Gastroesophageal sphincter (tissue), 4 donors: ENCODE data around the gene NIP7. TPM values are rescaled to one million over a fixed set of nuclear protein-coding genes. Genes with fewer than 3 reads are reported as not detected.

Source experiments
- ATAC-seq: fragments of 150-250 bp; one replicate; pipeline ENCODE4 v1.9.1; 2016; ENCODE audit warnings: mild to moderate bottlenecking, moderate library complexity
- H3K27ac ChIP-seq, 4 donors: fragments of 200-600 bp; sonication (generic) in 3 of 4; 1 replicate in 3 of 4; 2 replicates in 1 of 4; pipeline ENCODE4 v1.5.1; 2016 to 2019
- H3K27me3 ChIP-seq: fragments of 200-600 bp; sonication (generic); one replicate; pipeline ENCODE4 v1.5.1; 2019
- H3K36me3 ChIP-seq, 2 donors: fragments of 200-600 bp; sonication (generic); one replicate each; pipeline ENCODE4 v1.5.1; 2019; ENCODE audit warnings: control low read depth in 1 of 2
- H3K4me1 ChIP-seq, 3 donors: fragments of 200-600 bp; sonication (generic); 1 replicate in 2 of 3; 2 replicates in 1 of 3; pipeline ENCODE4 v1.5.1; 2016 to 2019; ENCODE audit warnings: control low read depth in 2 of 3
- H3K4me3 ChIP-seq, 2 donors: fragments of 200-600 bp; sonication (generic); one replicate each; pipeline ENCODE4 v1.5.1; 2019; ENCODE audit warnings: mild to moderate bottlenecking in 1 of 2, moderate library complexity in 1 of 2
- H3K9me3 ChIP-seq, 3 donors: fragments of 200-600 bp; sonication (generic); one replicate each; pipeline ENCODE4 v1.5.1; 2017 to 2019; ENCODE audit warnings: control low read depth in 2 of 3
- EP300 ChIP-seq: sonication (generic); formaldehyde crosslinking; IDR thresholded peaks from one replicate; pipeline ENCODE4 v1.6.1; 2017; ENCODE audit warnings: antibody characterized with exemption, mild to moderate bottlenecking
- POLR2A ChIP-seq, 2 donors: fragments of 450-650 bp; IDR thresholded peaks; one replicate each; pipeline ENCODE4 v1.6.1; 2017; ENCODE audit warnings: antibody characterized with exemption in 2 of 2, mild to moderate bottlenecking in 2 of 2, moderate library complexity in 1 of 2
- POLR2AphosphoS5 ChIP-seq: sonication (generic); formaldehyde crosslinking; IDR thresholded peaks from one replicate; pipeline ENCODE4 v1.6.1; 2017; ENCODE audit warnings: antibody characterized with exemption
- WGBS, 2 donors: methylation state at CpG; one replicate each; pipeline ENCODE4 v1.1.5; 2018; ENCODE audit warnings: low coverage in 1 of 2; 5-methylcytosine and 5-hydroxymethylcytosine counted together
- total RNA-seq, 4 donors: library from RNA; depleted of rRNA; stranded (reverse); fragments of >200 nt; gene quantifications; one replicate each; pipeline ENCODE4 v1.1.0, GENCODE V29; 2016
- TF ChIP-seq, protein P1 (sequence below), 4 experiments: fragments of 200-600 bp in 2 of 4; fragments of 450-650 bp in 2 of 4; sonication (generic) in 1 of 4; IDR thresholded peaks; one replicate each; pipeline ENCODE4 v1.5.1; 2017 to 2019; ENCODE audit warnings: antibody characterized with exemption in 4 of 4, mild to moderate bottlenecking in 2 of 4, moderate library complexity in 2 of 4

The NIP7 gene
- total RNA-seq, 4 donors from 2014 or later: 7.5 to 18.9 (median 15.0) TPM

DNA sequence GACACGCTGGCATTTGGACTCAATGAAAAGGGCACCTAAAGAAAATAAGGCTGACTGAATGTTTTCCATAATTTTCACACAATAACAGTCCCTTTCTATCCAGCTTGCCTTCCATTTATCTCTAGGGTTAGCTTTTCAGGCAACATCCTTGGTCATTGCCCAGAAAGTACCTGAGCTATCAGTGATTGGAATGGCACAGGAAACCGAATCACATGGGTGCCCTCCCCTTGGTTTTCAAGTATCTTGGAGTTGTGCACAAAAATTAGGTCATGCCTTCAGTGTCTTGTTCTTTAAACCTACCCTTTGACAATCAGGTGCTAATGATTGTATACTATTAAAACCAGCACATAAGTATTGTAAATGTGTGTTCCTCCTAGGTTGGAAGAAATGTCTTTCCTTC lies 31.7 kb upstream of the NIP7 start:
- Histone ChIP-seq H3K27ac (no peak overlapping the region), H3K9me3 (no peaks in the 10 kb centered on the region), H3K4me1 (peaks cover 0 to 19% (median 12%) of the 10 kb centered on the region in 3 donors), H3K4me3 (no peak overlapping the region), H3K27me3 (no peaks in the 10 kb centered on the region), H3K36me3 (peaks cover 2 to 22% of the 10 kb centered on the region in 2 donors)
- no peak for TF ChIP-seq POLR2A (IDR thresholded peaks at IDR 0.05)
- no peak for TF ChIP-seq EP300
- TF ChIP-seq POLR2AphosphoS5: no peak
- TF ChIP-seq, protein P1, sequence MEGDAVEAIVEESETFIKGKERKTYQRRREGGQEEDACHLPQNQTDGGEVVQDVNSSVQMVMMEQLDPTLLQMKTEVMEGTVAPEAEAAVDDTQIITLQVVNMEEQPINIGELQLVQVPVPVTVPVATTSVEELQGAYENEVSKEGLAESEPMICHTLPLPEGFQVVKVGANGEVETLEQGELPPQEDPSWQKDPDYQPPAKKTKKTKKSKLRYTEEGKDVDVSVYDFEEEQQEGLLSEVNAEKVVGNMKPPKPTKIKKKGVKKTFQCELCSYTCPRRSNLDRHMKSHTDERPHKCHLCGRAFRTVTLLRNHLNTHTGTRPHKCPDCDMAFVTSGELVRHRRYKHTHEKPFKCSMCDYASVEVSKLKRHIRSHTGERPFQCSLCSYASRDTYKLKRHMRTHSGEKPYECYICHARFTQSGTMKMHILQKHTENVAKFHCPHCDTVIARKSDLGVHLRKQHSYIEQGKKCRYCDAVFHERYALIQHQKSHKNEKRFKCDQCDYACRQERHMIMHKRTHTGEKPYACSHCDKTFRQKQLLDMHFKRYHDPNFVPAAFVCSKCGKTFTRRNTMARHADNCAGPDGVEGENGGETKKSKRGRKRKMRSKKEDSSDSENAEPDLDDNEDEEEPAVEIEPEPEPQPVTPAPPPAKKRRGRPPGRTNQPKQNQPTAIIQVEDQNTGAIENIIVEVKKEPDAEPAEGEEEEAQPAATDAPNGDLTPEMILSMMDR (IDR thresholded peaks at IDR 0.05): no peak
- ATAC-seq: no peak
- 68 to 94% methylated on average over 1 to 2 of the region's 2 CpGs for WGBS, 2 donors

DNA sequence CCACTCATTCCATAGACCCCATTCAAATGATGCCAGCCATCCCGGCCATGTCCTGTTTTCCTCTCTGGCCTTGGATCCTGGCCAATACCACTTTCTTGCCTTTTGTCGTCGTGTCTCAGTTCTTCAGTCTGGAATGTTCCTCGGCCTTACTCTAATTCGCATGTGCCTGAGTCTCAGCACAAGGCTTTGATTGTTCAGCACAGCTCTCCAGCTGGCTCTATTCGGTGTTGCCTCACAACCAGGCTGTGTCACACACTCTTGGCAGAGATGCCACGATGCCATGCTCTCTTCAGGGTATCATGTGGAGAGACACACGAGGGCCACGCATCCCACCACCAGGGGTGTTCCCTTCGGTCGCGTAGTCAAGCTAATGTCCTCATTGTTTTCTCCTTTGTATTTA lies 30.3 kb upstream of the NIP7 start:
- WGBS, 2 donors: 65 to 82% methylated on average over 6 to 10 of the region's 12 CpGs
- H3K4me3 ChIP-seq: no peak overlapping the region
- H3K27me3 ChIP-seq: no peaks in the 10 kb centered on the region
- H3K9me3 ChIP-seq: no peaks in the 10 kb centered on the region
- H3K4me1 ChIP-seq: peaks cover 0 to 32% (median 14%) of the 10 kb centered on the region in 3 donors
- TF ChIP-seq POLR2AphosphoS5: no peak
- TF ChIP-seq, protein P1 (IDR thresholded peaks at IDR 0.05): no peak
- H3K36me3 ChIP-seq: peaks cover 2 to 30% of the 10 kb centered on the region in 2 donors
- ATAC-seq: no peak
- peak overlapping the region in 3 of 4 donors; percentile 11 to 30 (median 12) for H3K27ac ChIP-seq

DNA sequence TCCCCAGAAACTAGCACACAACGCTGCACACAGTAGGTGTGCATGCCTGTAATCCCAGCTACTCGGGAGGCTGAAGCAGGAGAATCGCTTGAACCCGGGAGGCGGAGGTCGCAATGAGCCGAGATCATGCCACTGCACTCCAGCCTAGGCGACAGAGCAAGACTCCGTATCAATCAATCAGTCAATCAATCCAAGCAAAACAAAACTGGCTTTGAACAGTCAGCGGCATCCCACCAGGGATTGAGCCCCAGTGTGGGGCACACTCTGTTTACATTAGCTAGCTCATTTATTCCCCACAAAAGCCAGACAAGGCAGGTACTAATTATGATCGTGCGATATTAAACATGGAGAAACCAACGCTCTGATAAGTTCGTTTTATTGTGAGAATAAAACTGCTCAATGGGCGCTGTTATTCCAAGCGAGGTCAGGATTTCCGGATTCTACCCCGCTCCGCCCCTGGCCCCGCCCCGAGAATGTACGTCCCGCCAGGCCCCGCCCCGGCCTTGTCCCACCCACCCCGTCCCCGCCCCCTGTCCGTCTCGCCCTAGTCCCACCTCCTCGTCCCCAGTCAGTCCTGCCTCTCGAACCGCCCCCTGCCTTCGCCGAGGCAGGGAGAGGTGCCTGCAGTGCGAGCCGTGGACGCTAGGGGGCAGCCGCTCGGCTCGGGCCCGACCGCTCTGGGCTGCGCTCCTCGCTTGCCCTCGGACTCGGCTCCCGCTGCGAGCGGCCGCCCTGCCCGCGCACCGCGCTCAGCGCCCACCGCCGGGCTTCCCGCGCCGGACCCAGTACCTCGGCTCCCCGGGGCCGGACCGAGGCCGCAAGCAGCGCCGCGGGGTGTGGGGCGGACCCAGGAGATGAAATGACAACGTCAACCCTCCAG lies 28.7 kb upstream of the NIP7 start, which contains the start of gene VPS4A:
TSS of gene VPS4A (plus strand) at position 698 of the 880 bp plus-strand sequence. CDS start at position 860, 162 bp downstream.
- WGBS, 2 donors: 0 to 18% methylated on average over 10 to 17 of the region's 70 CpGs
- peak; percentile 98 for ATAC-seq
- H3K27me3 ChIP-seq: no peaks in the 10 kb centered on the region
- peaks cover 0 to 45% (median 14%) of the 10 kb centered on the region in 3 donors for H3K4me1 ChIP-seq
- H3K9me3 ChIP-seq: no peaks in the 10 kb centered on the region
- TF ChIP-seq, protein P1 (IDR thresholded peaks at IDR 0.05): peak in 3 of 4 experiments; percentile 95 to 98 (median 96)
- TF ChIP-seq EP300 (no peak), POLR2AphosphoS5 (peak; percentile 81), POLR2A (IDR thresholded peaks at IDR 0.05) (peak; percentile 86 to 88)
- peak within 1 kb of the TSS; percentile 69 to 96 for H3K4me3 ChIP-seq
- H3K27ac ChIP-seq: peak within 1 kb of the TSS; percentile 45 to 93 (median 90)
- H3K36me3 ChIP-seq: peaks cover 0 to 35% of the 10 kb centered on the region in 2 donors

DNA sequence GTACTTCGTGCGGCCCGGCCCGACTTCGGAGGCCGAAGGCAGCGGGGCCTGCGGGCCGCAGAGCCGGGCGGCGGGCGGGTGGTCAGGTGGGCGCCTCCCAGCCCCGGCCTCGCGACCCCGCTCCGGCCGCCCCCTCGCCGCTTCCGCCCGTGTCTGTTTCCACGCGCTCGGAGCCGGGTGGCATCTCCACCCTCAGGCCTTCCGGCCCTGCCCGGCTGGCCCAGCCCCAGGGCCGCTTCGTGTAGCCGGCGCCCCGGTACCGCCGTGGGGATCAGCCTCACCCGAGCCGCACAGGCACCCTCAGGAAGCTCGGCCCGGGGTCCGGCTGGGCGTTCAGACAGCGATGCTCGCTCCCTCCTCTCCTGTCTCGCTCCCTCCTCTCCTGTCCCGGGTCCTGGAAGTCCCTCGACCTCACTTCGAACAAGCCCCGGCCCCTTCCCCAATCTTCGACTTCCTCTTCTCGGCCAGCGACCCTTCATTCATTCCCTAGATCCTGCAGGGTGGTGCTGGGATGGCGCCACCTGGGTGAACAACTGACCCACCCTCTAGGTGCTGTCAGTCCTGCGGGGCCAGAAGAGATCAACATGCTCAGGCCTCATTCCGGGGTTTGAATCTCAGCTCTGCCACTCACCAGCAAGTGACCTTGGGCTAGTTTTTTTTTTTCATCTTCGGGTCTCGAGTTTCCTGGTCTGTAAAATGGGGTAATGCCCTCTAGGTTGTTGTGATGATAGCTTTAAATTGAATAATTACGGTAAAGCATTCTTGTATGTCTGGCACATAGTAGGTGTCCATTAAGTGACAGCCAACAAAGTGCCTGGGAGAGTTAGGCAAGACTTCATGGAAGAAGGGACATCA lies 27.8 kb upstream of the NIP7 start:
- peak overlapping the region; percentile 69 to 96 for H3K4me3 ChIP-seq
- peaks cover 0 to 45% (median 14%) of the 10 kb centered on the region in 3 donors for H3K4me1 ChIP-seq
- WGBS, 2 donors: 5 to 6% methylated on average over 16 to 31 of the region's 59 CpGs
- H3K27me3 ChIP-seq: no peaks in the 10 kb centered on the region
- peaks cover 0 to 41% of the 10 kb centered on the region in 2 donors for H3K36me3 ChIP-seq
- H3K9me3 ChIP-seq: no peaks in the 10 kb centered on the region
- TF ChIP-seq, protein P1 (IDR thresholded peaks at IDR 0.05): no peak
- no peak for TF ChIP-seq POLR2A (IDR thresholded peaks at IDR 0.05)
- TF ChIP-seq EP300: no peak
- TF ChIP-seq POLR2AphosphoS5: no peak
- peak overlapping the region; percentile 45 to 93 (median 90) for H3K27ac ChIP-seq
- peak; percentile 53 for ATAC-seq
